ENCODE results near the gene TBCD.

TBCD gene

GRCh38 chr17:82970818-82971590 is 219.1 kb downstream of the TBCD start:
- no peaks in the 10 kb centered on the region for H3K79me1 ChIP-seq (ENCODE audit: low read depth, low read length)
- H3K14ac ChIP-seq (ENCODE audit: low read length), result no peak overlapping the region
- H4K91ac ChIP-seq (ENCODE audit: low read depth, low read length, poor library complexity), result no peak overlapping the region
- peaks cover 0 to 9% of the 10 kb centered on the region in 2 donors for H3K9me3 ChIP-seq (replicated peaks in 1 of 2; ENCODE audit: control insufficient read depth in 2 of 2, insufficient read depth in 1 of 2, low read depth in 1 of 2, low read length in 2 of 2)
- H2AFZ ChIP-seq (ENCODE audit: low read length), result no peak overlapping the region
- H3K36me3 ChIP-seq (replicated peaks in 1 of 2; ENCODE audit: control insufficient read depth in 2 of 2, insufficient read depth in 2 of 2, low read length in 2 of 2), result no peaks in the 10 kb centered on the region
- no peak overlapping the region for H2AK5ac ChIP-seq (ENCODE audit: low read depth, low read length)
- H2BK15ac ChIP-seq (ENCODE audit: low read length), result no peak overlapping the region
- peak overlapping the region; percentile 9 for H3K9ac ChIP-seq (ENCODE audit: low read depth, low read length, poor library complexity)
- H3K18ac ChIP-seq (ENCODE audit: low read length), result no peak overlapping the region
- H3K4me3 ChIP-seq (ENCODE audit: low read length in 2 of 2), result peak overlapping the region in 1 of 2 donors; percentile 58
- no CpG with 5 or more reads among the region's 46 CpGs for WGBS, 2 donors (ENCODE audit: extremely low coverage in 2 of 2, insufficient read length in 2 of 2, insufficient replicate concordance in 1 of 2)
- H3K23ac ChIP-seq (ENCODE audit: low read depth, low read length, poor library complexity), result no peak overlapping the region
- no peak overlapping the region for H2BK120ac ChIP-seq (ENCODE audit: low read depth, low read length)
- no peaks in the 10 kb centered on the region for H3K27me3 ChIP-seq (ENCODE audit: control insufficient read depth in 3 of 3, insufficient read depth in 3 of 3, low read depth in 1 of 3, low read length in 3 of 3)
- H3K27ac ChIP-seq (replicated peaks; ENCODE audit: low read length), result no peak overlapping the region
- H3K4me1 ChIP-seq (ENCODE audit: control insufficient read depth in 2 of 2, insufficient read depth in 1 of 2, low read depth in 1 of 2, low read length in 2 of 2), result peaks cover 0 to 3% of the 10 kb centered on the region in 2 donors
- H3K4me2 ChIP-seq (ENCODE audit: insufficient read depth, low read length, poor library complexity, severe bottlenecking), result no peak overlapping the region
- H4K8ac ChIP-seq (ENCODE audit: low read depth, low read length), result no peak overlapping the region
- H2BK12ac ChIP-seq (ENCODE audit: low read length), result peak overlapping the region; percentile 10
- DNase-seq (ENCODE audit: low spot score), result no peak
- H2BK5ac ChIP-seq (ENCODE audit: low read length), result no peak overlapping the region
- no peak overlapping the region for H3K4ac ChIP-seq (ENCODE audit: low read length)

DNA sequence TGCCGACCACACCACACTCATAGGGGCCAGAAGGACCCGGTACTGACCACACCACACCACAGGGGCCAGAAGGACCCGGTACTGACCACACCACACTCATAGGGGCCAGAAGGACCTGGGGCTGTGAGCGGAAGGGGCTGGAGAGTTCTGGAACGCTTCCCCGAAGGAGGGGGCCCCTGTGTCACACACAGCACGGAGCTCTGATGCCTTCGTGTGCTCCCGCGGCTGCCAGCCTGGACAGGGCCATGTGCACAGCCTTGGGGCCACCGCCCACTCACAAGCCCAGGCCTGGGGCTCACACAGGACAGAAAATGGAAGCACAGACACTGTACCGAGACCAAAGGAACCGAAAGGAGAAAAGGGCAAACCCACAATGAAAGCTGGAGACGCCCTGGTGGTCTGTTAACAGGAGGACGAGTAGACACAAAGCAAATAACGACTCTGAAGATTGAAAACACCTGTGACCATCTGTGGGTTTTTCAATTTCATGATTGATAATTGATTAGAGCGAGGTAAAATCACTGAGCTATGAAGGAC is 221.0 kb downstream of the TBCD start:
- H2AK5ac ChIP-seq (ENCODE audit: low read depth, low read length), result no peak overlapping the region
- H3K9ac ChIP-seq (ENCODE audit: low read depth, low read length, poor library complexity), result no peak overlapping the region
- H2AFZ ChIP-seq (ENCODE audit: low read length), result no peak overlapping the region
- WGBS, 2 donors (ENCODE audit: extremely low coverage in 2 of 2, insufficient read length in 2 of 2, insufficient replicate concordance in 1 of 2), result no CpG with 5 or more reads among the region's 17 CpGs
- H3K36me3 ChIP-seq (replicated peaks in 1 of 2; ENCODE audit: control insufficient read depth in 2 of 2, insufficient read depth in 2 of 2, low read length in 2 of 2), result no peaks in the 10 kb centered on the region
- H3K27me3 ChIP-seq (ENCODE audit: control insufficient read depth in 3 of 3, insufficient read depth in 3 of 3, low read depth in 1 of 3, low read length in 3 of 3), result no peaks in the 10 kb centered on the region
- no peak overlapping the region for H3K23ac ChIP-seq (ENCODE audit: low read depth, low read length, poor library complexity)
- no peak for DNase-seq (ENCODE audit: low spot score)
- no peak overlapping the region for H2BK5ac ChIP-seq (ENCODE audit: low read length)
- no peak overlapping the region for H3K14ac ChIP-seq (ENCODE audit: low read length)
- H3K4ac ChIP-seq (ENCODE audit: low read length), result no peak overlapping the region
- H3K9me3 ChIP-seq (replicated peaks in 1 of 2; ENCODE audit: control insufficient read depth in 2 of 2, insufficient read depth in 1 of 2, low read depth in 1 of 2, low read length in 2 of 2), result peaks cover 0 to 9% of the 10 kb centered on the region in 2 donors
- H2BK12ac ChIP-seq (ENCODE audit: low read length), result no peak overlapping the region
- no peak overlapping the region for H3K18ac ChIP-seq (ENCODE audit: low read length)
- H3K79me1 ChIP-seq (ENCODE audit: low read depth, low read length), result no peaks in the 10 kb centered on the region
- H4K8ac ChIP-seq (ENCODE audit: low read depth, low read length), result no peak overlapping the region
- no peak overlapping the region for H3K4me2 ChIP-seq (ENCODE audit: insufficient read depth, low read length, poor library complexity, severe bottlenecking)
- H3K4me3 ChIP-seq (ENCODE audit: low read length in 2 of 2), result no peak overlapping the region
- H3K27ac ChIP-seq (replicated peaks; ENCODE audit: low read length), result no peak overlapping the region
- peaks cover 0 to 3% of the 10 kb centered on the region in 2 donors for H3K4me1 ChIP-seq (ENCODE audit: control insufficient read depth in 2 of 2, insufficient read depth in 1 of 2, low read depth in 1 of 2, low read length in 2 of 2)
- no peak overlapping the region for H2BK120ac ChIP-seq (ENCODE audit: low read depth, low read length)
- H2BK15ac ChIP-seq (ENCODE audit: low read length), result no peak overlapping the region
- no peak overlapping the region for H4K91ac ChIP-seq (ENCODE audit: low read depth, low read length, poor library complexity)

DNA sequence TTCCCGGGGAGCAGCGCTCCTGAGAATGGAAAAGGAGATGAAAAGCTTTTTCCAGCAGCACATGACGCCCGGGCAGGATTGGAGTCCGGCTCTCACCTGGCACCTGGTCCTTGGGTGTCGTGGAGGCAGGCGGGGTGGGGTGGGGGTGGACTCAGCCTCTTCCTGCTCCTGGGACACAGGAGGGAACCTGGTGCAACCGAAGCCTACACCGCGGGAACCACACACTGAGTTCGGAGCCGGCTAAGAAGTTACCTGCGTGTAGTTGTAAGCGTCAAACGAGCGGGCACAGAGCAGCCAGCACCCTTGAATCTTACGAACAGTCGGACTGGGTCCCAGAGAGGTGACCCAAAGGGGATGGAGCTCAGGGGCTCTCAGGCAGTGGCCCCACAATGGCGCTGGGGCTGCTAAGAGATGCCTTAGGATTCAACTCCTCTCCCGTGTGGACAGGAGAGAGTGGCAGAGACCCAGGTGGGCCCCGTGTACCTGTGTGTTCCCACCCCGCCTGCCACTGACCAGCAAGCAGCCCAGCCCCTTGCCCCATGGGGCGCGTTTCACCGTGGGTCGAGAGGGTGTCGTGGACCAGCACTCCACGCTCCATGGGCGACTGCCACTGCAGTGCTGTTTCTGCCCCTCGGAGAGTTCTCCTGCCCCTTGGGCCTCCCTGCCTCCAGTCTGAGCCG is 221.7 kb downstream of the TBCD start:
- Histone ChIP-seq H3K27me3 (ENCODE audit: control insufficient read depth in 3 of 3, insufficient read depth in 3 of 3, low read depth in 1 of 3, low read length in 3 of 3) (no peaks in the 10 kb centered on the region), H2BK120ac (ENCODE audit: low read depth, low read length) (peak overlapping the region; percentile 31), H3K36me3 (replicated peaks in 1 of 2; ENCODE audit: control insufficient read depth in 2 of 2, insufficient read depth in 2 of 2, low read length in 2 of 2) (no peaks in the 10 kb centered on the region), H2BK12ac (ENCODE audit: low read length) (peak overlapping the region; percentile 41), H3K27ac (replicated peaks; ENCODE audit: low read length) (no peak overlapping the region), H4K8ac (ENCODE audit: low read depth, low read length) (no peak overlapping the region), H3K9ac (ENCODE audit: low read depth, low read length, poor library complexity) (no peak overlapping the region), H2AK5ac (ENCODE audit: low read depth, low read length) (no peak overlapping the region), H2BK15ac (ENCODE audit: low read length) (peak overlapping the region; percentile 26), H3K79me1 (ENCODE audit: low read depth, low read length) (no peaks in the 10 kb centered on the region), H3K4ac (ENCODE audit: low read length) (no peak overlapping the region), H3K4me3 (ENCODE audit: low read length in 2 of 2) (no peak overlapping the region), H3K4me1 (ENCODE audit: control insufficient read depth in 2 of 2, insufficient read depth in 1 of 2, low read depth in 1 of 2, low read length in 2 of 2) (peaks cover 0 to 3% of the 10 kb centered on the region in 2 donors), H3K23ac (ENCODE audit: low read depth, low read length, poor library complexity) (no peak overlapping the region), H3K4me2 (ENCODE audit: insufficient read depth, low read length, poor library complexity, severe bottlenecking) (no peak overlapping the region), H3K9me3 (replicated peaks in 1 of 2; ENCODE audit: control insufficient read depth in 2 of 2, insufficient read depth in 1 of 2, low read depth in 1 of 2, low read length in 2 of 2) (peaks cover 0 to 9% of the 10 kb centered on the region in 2 donors), H2BK5ac (ENCODE audit: low read length) (peak overlapping the region; percentile 39), H3K14ac (ENCODE audit: low read length) (peak overlapping the region; percentile 89), H3K18ac (ENCODE audit: low read length) (peak overlapping the region; percentile 87), H4K91ac (ENCODE audit: low read depth, low read length, poor library complexity) (no peak overlapping the region), H2AFZ (ENCODE audit: low read length) (no peak overlapping the region)
- no CpG with 5 or more reads among the region's 31 CpGs for WGBS, 2 donors (ENCODE audit: extremely low coverage in 2 of 2, insufficient read length in 2 of 2, insufficient replicate concordance in 1 of 2)
- no peak for DNase-seq (ENCODE audit: low spot score)
